Neural progenitor cell (in vitro differentiated cells): ENCODE measurements around the gene HNRNPA0. TPM values are rescaled to one million over a fixed set of nuclear protein-coding genes. Genes with fewer than 3 reads are reported as not detected.
A peak's percentile ranks its signal among the peaks of the same experiment; 100 is the strongest.

Experiments
- DNase-seq: peaks from one replicate; pipeline ENCODE4 v3.0.0-alpha.2; 2016; ENCODE audit warnings: low spot score
- H2AFZ ChIP-seq: fragments of 200-600 bp; sonication (generic); replicated peaks from 2 replicates; pipeline ENCODE4 v1.6.1; 2016; ENCODE audit warnings: antibody characterized with exemption
- H3F3A ChIP-seq: fragments of 200-600 bp; sonication (generic); 2 replicates; pipeline ENCODE4 v1.6.1; 2016; ENCODE audit warnings: antibody characterized with exemption, low read depth
- H3K27ac ChIP-seq: fragments of 200-600 bp; sonication (generic); 2 replicates; pipeline ENCODE4 v1.5.1; 2016; ENCODE audit warnings: mild to moderate bottlenecking
- H3K27me3 ChIP-seq: fragments of 200-600 bp; sonication (generic); 2 replicates; pipeline ENCODE4 v1.6.1; 2016; ENCODE audit warnings: mild to moderate bottlenecking, moderate library complexity
- H3K36me3 ChIP-seq: fragments of 200-600 bp; sonication (generic); 2 replicates; pipeline ENCODE4 v1.5.1; 2016
- H3K4me1 ChIP-seq: fragments of 200-600 bp; sonication (generic); 2 replicates; pipeline ENCODE4 v1.6.1; 2016; ENCODE audit warnings: mixed run types
- H3K4me2 ChIP-seq: fragments of 200-600 bp; sonication (generic); 2 replicates; pipeline ENCODE4 v1.6.1; 2016
- H3K4me3 ChIP-seq: fragments of 200-600 bp; sonication (generic); 2 replicates; pipeline ENCODE4 v1.5.1; 2016
- H3K79me2 ChIP-seq: fragments of 200-600 bp; sonication (generic); 2 replicates; pipeline ENCODE4 v1.6.1; 2016; ENCODE audit warnings: low read depth
- H3K9ac ChIP-seq: fragments of 200-600 bp; sonication (generic); 2 replicates; pipeline ENCODE4 v1.6.1; 2016
- H3K9me3 ChIP-seq: fragments of 200-600 bp; sonication (generic); 2 replicates; pipeline ENCODE4 v1.5.1; 2016; ENCODE audit warnings: low read depth
- H4K20me1 ChIP-seq: fragments of 200-600 bp; sonication (generic); 2 replicates; pipeline ENCODE4 v1.6.1; 2016; ENCODE audit warnings: low read depth
- H3K27ac Mint-ChIP-seq: 3 replicates; pipeline ENCODE4 v1.8.0; 2021; ENCODE audit warnings: mixed read lengths
- H3K27me3 Mint-ChIP-seq: 2 replicates; pipeline ENCODE4 v1.8.0; 2022; ENCODE audit warnings: low read depth, mild to moderate bottlenecking, inconsistent platforms, moderate library complexity, mixed read lengths; ENCODE audit not compliant: insufficient read depth
- H3K36me3 Mint-ChIP-seq: 3 replicates; pipeline ENCODE4 v1.8.0; 2021; ENCODE audit warnings: mixed read lengths
- H3K4me1 Mint-ChIP-seq: 3 replicates; pipeline ENCODE4 v1.8.0; 2021; ENCODE audit warnings: mixed read lengths
- H3K4me3 Mint-ChIP-seq: 3 replicates; pipeline ENCODE4 v1.8.0; 2021; ENCODE audit warnings: mild to moderate bottlenecking, moderate library complexity, mixed read lengths
- H3K9me3 Mint-ChIP-seq: 3 replicates; pipeline ENCODE4 v1.8.0; 2020; ENCODE audit warnings: mixed read lengths
- EZH2 ChIP-seq: fragments of 200-600 bp; sonication (generic); IDR thresholded peaks from 2 replicates; pipeline ENCODE4 v1.6.1; 2017; ENCODE audit warnings: antibody characterized with exemption, mild to moderate bottlenecking, moderate library complexity
- EZH2phosphoT487 ChIP-seq: fragments of 200-600 bp; sonication (generic); IDR thresholded peaks from 2 replicates; pipeline ENCODE4 v1.6.1; 2017; ENCODE audit warnings: antibody characterized with exemption
- total RNA-seq: library from RNA; depleted of rRNA; stranded (reverse); fragments of >200 nt; gene quantifications from 2 replicates; pipeline ENCODE4 v1.2.3, GENCODE V29; 2015; ENCODE audit warnings: low replicate concordance
- TF ChIP-seq, protein P1 (sequence below): fragments of 200-600 bp; sonication (generic); IDR thresholded peaks from 2 replicates; pipeline ENCODE4 v1.5.1; 2017; ENCODE audit warnings: antibody characterized with exemption, mild to moderate bottlenecking

HNRNPA0 gene
- total RNA-seq, 1 donor from 2014 or later = 49.8 TPM

DNA sequence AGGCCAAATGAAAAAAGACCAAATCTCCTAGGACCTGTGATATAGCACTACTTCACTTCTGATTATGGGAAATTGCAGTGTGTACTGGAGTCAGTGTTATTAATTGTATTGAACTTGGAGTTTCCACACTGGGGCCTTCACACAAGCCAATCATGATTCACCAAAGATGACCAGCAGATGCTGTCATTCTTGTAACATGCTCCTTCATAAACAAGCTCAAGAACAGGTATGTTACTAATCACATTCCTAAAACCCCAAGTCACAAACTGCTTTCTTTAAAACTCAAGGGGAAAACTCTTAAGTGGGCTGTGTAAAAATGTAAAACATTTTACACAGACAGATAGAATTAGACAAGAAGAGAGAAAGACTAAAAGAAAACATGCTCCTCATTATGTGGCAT, 23.8 kb downstream of the HNRNPA0 start:
- no peak overlapping the region for H3K4me2 ChIP-seq
- no peaks in the 10 kb centered on the region for H3K9me3 Mint-ChIP-seq

GRCh38 chr5:137728048-137728447, 26.1 kb downstream of the HNRNPA0 start:
- H3K9ac ChIP-seq = no peak overlapping the region
- H3K36me3 Mint-ChIP-seq = no peaks in the 10 kb centered on the region

More for the DNA sequence above, 23.8 kb downstream of the HNRNPA0 start:
- DNase-seq = no peak
- H3K27ac ChIP-seq = no peak overlapping the region
- Mint-ChIP-seq H3K4me1 (no peaks in the 10 kb centered on the region), H3K27ac (no peak overlapping the region), H3K27me3 (no peaks in the 10 kb centered on the region), H3K36me3 (no peaks in the 10 kb centered on the region), H3K4me3 (no peak overlapping the region)
- no peak overlapping the region for H2AFZ ChIP-seq
- H3K4me1 ChIP-seq = peaks cover 20% of the 10 kb centered on the region
- H4K20me1 ChIP-seq = no peaks in the 10 kb centered on the region
- no peaks in the 10 kb centered on the region for H3K27me3 ChIP-seq
- peaks cover 9% of the 10 kb centered on the region for H3F3A ChIP-seq
- peaks cover 69% of the 10 kb centered on the region for H3K79me2 ChIP-seq
- no peak overlapping the region for H3K9ac ChIP-seq
- no peaks in the 10 kb centered on the region for H3K9me3 ChIP-seq
- no peaks in the 10 kb centered on the region for H3K36me3 ChIP-seq
- H3K4me3 ChIP-seq = no peak overlapping the region
- TF ChIP-seq EZH2phosphoT487 = no peak
- TF ChIP-seq, protein P1, sequence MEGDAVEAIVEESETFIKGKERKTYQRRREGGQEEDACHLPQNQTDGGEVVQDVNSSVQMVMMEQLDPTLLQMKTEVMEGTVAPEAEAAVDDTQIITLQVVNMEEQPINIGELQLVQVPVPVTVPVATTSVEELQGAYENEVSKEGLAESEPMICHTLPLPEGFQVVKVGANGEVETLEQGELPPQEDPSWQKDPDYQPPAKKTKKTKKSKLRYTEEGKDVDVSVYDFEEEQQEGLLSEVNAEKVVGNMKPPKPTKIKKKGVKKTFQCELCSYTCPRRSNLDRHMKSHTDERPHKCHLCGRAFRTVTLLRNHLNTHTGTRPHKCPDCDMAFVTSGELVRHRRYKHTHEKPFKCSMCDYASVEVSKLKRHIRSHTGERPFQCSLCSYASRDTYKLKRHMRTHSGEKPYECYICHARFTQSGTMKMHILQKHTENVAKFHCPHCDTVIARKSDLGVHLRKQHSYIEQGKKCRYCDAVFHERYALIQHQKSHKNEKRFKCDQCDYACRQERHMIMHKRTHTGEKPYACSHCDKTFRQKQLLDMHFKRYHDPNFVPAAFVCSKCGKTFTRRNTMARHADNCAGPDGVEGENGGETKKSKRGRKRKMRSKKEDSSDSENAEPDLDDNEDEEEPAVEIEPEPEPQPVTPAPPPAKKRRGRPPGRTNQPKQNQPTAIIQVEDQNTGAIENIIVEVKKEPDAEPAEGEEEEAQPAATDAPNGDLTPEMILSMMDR = no peak
- TF ChIP-seq EZH2 = no peak

GRCh38 chr5:137727623-137728022, 26.5 kb downstream of the HNRNPA0 start:
- H3K9me3 ChIP-seq = no peaks in the 10 kb centered on the region
- Mint-ChIP-seq H3K9me3 (no peaks in the 10 kb centered on the region), H3K4me1 (no peaks in the 10 kb centered on the region), H3K36me3 (no peaks in the 10 kb centered on the region), H3K27me3 (no peaks in the 10 kb centered on the region), H3K4me3 (no peak overlapping the region), H3K27ac (no peak overlapping the region)
- TF ChIP-seq EZH2 (no peak), EZH2phosphoT487 (no peak)
- TF ChIP-seq, protein P1 = no peak
- H3K4me2 ChIP-seq = no peak overlapping the region
- H3K9ac ChIP-seq = no peak overlapping the region
- no peaks in the 10 kb centered on the region for H3F3A ChIP-seq
- H3K27ac ChIP-seq = no peak overlapping the region
- H3K4me3 ChIP-seq = no peak overlapping the region
- H3K36me3 ChIP-seq = no peaks in the 10 kb centered on the region
- H2AFZ ChIP-seq = no peak overlapping the region
- no peaks in the 10 kb centered on the region for H3K4me1 ChIP-seq
- peaks cover 42% of the 10 kb centered on the region for H3K79me2 ChIP-seq
- H4K20me1 ChIP-seq = no peaks in the 10 kb centered on the region
- no peaks in the 10 kb centered on the region for H3K27me3 ChIP-seq
- DNase-seq = no peak

More at GRCh38 chr5:137728048-137728447, 26.1 kb downstream of the HNRNPA0 start:
- Histone ChIP-seq H3K79me2 (peaks cover 46% of the 10 kb centered on the region), H3K27ac (no peak overlapping the region), H4K20me1 (no peaks in the 10 kb centered on the region), H3K4me3 (no peak overlapping the region), H3K4me1 (peaks cover 4% of the 10 kb centered on the region), H2AFZ (no peak overlapping the region), H3K9me3 (no peaks in the 10 kb centered on the region), H3K27me3 (no peaks in the 10 kb centered on the region), H3F3A (no peaks in the 10 kb centered on the region), H3K36me3 (no peaks in the 10 kb centered on the region), H3K4me2 (no peak overlapping the region)
- DNase-seq = no peak
- TF ChIP-seq EZH2 (no peak), EZH2phosphoT487 (no peak)
- TF ChIP-seq, protein P1 = peak; percentile 25
- H3K27ac Mint-ChIP-seq = no peak overlapping the region
- no peak overlapping the region for H3K4me3 Mint-ChIP-seq
- no peaks in the 10 kb centered on the region for H3K27me3 Mint-ChIP-seq
- H3K9me3 Mint-ChIP-seq = no peaks in the 10 kb centered on the region
- H3K4me1 Mint-ChIP-seq = no peaks in the 10 kb centered on the region
